GM18868 (cell line): ENCODE measurements around the gene LECT2.

Experiments used
- ATAC-seq: cut with Tn5 transposase; IDR thresholded peaks from one replicate; pipeline ENCODE4 v1.9.1; 2021; ENCODE audit warnings: mild to moderate bottlenecking, moderate library complexity; ENCODE audit not compliant: unreplicated experiment

The LECT2 gene

DNA sequence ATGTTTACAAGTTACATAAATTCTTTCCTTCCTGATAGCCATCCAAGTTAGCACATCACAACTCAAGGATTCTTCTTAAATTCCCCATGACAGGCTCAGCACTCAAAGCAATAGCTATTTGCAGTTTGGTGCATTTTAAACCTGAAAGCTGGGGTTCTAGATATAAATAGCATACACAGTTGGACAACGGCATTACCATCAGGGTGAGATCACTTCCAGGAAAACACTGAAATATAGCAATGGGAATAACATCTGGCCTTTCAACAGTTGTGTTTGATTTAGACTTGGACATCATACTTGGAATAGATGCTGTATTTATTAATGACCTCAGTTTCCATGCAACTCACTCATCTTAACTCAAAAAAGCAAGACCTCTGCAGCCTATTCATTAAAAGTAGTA is 24.7 kb upstream of the LECT2 start:
- ATAC-seq: no peak

DNA sequence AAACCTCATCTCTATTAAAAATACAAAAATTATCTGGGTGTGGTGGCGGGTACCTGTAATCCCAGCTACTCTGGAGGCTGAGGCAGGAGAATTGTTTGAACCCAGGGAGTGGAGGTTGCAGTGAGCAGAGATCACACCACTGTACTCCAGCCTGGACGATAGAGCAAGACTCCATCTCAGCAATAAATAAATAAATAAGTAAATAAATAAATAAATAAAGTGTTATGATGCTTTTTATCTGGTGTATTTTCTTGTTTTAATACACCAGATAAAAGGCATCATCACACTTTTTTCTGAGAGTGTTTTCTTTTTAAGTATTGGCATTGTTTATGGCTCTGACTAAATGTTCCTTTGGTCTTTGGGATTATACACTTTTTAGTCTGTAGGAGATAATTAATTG is 24.2 kb upstream of the LECT2 start:
- ATAC-seq: no peak

DNA sequence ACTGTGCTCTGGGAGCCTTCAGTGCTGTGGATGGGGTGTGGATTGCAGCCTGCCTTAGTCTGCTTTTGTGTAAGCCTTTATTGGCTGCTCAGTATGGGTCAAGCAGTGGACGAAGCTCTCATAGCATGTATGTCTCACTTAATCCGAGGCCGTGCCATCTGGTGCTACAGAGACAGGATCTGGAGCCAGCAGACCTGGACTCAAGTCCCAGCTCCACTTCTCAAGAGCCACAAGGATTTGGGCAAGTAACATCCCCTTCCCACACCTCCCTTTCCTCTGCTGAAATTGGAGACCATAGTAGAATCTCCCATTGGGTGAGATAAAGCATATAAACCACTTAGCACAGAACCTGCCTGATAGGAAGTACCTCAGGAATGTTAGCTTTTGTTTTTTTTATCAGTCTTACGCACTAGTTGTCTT is 23.4 kb upstream of the LECT2 start:
- ATAC-seq: no peak

DNA sequence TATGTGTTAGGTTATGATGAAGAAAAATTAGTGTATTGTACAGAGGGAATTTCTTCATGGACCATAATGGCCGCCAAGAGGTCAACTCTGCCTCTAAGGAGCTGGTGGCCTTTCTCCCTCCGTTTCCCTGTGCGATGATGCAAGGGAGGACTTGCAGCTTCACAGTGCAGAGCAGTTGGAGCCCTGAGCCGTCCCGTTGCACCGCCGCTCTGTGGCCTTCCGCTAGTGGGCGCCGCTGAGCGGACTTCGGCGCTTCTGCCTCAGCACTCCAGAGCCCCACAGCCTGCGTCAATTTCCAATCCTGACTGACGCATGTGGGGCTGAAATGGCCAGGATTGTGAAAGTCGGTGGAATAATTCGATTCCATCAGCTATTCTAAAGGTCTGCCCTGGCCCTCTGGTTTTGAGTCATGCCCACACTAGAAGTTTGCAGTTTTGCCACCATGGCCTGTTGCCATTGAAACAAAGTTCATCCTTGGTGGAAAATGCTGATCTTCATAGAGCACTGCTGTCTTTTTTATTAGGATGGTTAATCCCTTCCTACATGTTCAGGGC is 22.7 kb upstream of the LECT2 start:
- peak; percentile 91 for ATAC-seq

DNA sequence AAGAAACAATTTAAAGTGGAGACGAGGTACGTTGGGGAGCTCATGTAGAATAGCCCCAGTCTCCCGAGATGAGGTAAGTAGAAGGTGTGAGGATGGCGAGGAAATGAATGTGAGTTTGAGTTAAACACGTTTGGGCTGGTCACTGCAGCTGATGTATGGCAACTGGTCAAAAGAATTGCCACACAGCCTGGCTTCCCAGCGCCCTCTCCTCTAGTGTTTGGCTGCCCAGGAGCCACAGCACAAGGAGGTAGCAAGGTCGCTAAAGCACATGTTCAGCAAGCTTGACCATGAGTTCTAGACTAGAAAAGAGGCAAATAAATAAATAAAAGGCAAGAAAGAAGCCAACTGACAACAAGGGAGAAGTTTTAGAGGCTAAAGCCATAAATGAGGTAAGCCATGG is 21.4 kb upstream of the LECT2 start:
- no peak for ATAC-seq

DNA sequence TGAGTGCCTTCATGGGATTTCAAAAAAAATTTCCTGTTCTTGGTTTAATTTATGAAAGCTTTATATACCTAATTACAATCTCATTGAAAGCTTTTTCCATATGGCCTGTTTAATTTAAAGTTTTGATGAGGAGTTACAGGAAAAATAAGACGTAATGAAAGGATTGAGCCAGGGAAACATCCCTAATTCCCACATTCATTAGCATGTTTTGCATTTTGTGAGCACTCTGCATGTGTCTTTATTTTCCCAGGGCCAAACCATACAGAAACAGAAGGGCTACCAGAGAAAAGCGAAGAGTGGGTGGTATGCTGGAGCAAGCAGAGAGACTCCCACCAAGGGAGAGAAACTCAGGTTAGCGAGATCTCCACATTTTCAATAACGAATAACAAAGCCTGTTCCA is 20.3 kb upstream of the LECT2 start:
- ATAC-seq: no peak

DNA sequence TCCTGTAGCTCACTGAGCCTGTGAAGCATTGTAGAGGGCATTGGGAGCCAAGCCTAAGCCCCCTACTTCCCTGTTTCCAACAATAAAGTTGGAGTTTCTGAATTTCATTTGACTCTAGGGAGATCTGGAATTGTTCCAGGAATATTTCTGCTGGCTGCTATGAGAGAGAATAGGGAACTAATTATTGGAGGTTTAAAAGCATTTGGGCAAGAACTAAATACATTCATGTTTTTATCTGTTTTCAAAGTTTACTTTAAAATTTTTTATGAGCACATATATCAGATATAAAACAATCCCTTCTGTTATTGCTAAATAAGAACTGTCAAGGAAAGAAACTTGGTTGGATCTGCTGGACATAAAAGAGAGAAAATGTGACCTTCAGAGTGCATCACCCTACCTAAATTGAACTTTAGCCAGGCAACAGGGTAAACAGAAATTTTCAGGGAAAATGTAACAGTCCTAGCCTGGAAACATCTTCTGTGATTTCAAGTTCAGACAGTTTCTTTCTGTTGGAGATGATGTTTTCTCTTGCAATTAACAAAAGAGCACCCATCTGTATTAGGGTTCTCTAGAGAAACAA is 19.3 kb upstream of the LECT2 start:
- ATAC-seq: no peak

DNA sequence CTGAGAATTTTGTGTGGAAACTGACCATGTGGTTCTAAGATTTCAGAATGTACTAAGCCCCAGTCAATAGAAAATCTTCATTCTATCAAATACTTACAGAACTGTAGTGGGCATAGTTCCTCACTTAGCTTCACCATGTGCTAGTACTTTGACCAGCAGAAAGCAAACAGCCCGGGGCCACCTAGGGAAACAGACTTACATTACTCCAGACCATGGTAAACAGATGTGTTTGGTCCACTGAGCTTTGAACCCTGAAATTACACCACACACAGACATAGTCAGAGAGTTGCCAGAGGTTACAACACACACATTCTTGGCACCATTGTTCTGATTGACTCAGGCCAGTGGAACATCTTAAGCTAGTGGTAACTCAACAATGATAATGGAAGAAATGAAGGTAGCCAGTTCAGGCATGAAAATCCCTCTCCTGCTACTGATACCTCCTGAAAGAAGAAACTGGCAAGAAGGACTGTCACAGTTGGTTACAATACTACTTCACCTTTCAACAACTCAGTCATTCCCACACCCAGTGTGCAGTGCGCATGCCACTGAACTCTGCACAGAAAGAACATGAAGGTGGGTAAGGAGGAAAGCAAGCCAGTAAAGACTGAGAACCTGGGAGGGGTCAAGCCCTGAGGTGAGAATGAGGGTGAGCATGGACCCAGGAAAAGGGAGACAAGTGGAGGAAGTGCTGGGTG is 18.7 kb upstream of the LECT2 start:
- no peak for ATAC-seq

DNA sequence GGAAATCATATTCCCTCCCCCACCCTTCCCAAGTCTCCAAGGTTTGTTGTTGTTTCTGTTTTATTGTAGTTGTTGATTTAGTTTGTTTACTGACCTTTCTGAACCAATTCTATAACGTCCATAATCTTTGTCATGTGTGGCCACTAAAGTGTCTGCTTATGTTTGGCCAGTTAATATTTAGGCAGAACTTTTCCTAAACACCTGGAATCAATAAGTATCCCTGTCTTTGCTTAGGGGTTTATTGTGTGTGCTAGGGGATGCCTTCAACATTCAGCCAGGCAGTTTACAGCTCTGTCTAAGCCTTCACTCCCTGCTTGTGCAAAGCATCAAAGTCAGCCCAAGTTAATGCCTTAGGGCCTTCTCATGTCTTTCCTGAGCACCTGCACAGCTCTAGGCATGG is 16.9 kb upstream of the LECT2 start:
- ATAC-seq: no peak

DNA sequence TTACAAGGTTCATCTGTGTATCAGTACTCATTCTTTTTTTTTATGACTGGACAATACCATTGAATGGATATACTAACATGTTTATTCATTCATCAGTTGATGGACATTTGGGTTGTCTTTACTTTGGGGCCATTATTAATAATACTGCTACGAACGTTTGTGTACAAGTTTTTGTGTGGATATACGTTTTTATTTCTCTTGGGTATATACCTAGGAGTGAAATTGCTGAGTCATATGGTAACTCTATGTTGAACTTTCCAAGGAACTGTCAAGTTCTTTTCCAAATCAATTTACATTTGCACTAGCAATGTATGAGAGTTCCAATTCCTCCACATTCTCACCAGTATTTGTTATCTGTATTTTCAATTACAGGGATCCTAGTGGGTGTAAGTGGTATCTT is 12.0 kb upstream of the LECT2 start:
- no peak for ATAC-seq

DNA sequence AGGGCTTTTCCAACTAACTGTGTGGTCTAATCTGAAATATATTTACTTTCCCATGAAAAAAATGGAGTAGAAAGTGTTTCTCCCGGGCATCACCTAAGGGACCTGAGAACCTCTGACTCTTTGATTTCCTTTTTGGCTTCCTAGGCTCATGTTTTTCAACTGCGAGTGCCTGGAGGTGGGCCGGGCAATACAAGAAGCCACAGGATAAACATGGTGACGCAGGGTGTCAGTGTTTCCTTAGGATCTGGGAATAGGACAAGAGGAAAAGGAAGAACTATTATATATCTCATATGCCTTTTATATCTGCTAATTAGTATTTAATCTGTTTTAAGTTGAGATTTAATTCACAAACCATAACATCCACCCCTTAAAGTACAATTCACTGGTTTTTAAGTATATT is 11.4 kb upstream of the LECT2 start:
- no peak for ATAC-seq

DNA sequence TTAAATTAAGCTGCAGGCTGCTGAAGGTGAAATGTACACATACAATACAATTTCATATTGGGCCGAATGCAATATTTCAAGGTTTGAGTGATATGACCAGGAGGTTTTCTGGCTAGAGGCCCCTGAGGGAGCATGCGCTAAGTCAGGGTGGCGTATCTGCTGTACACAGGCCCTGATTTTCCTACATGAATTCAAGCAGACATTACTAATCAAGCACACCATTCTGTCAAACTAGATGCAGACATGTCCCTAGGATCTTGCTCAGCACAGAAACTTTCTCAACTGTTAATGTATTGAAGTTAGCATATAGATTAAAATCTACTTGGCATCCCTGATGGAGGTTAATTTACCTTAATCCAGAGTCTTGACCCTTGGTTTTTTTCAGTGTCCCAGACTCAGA is 10.7 kb upstream of the LECT2 start:
- no peak for ATAC-seq

DNA sequence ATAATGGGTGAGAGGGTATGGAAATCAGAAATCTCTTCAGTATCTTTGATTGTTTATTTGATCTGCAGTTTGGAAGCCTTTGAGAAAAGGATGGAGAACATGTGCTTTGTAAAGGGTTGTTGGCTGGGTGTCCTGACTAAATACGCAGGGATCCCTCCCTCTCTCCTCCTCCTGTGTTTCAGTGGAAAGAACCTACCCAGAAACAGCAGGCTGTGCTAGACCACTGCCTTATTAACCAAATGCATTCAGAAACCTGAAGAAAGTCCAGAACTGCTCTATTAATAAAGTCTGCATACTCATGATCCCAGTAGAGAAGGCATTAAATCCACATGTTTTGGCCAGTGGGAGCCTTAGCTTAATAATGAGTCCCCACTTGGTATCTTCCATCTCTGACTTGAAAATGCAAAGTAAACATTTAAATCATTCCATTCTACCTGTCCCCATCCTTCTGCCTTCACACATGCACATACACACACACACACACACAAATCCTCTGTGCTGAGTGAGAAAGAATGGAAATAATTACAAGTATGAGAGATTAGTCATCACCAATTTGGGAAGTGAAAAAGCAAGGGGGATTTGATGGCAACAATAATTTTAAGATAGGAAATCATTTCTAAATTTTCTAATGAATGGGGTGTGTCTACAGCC is 10.0 kb upstream of the LECT2 start:
- no peak for ATAC-seq

DNA sequence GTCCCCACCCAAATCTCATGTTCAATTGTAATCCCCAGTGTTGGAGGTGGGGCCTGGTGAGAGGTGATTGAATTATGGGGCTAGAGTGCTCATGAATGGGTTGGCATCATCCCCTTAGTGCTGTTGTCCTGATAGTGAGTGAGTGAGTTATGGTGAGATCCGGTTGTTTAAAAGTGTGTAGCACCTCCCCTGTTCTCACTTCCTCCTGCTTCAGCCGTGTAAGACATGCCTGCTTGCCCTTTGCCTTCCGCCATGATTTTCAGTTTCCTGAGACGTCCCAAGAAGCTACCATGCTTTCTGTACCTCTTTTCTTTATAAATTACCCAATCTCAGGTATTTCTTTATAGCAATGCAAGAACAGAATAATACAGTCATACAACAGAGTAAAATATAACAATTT is 742 bp upstream of the LECT2 start:
- peak; percentile 88 for ATAC-seq

DNA sequence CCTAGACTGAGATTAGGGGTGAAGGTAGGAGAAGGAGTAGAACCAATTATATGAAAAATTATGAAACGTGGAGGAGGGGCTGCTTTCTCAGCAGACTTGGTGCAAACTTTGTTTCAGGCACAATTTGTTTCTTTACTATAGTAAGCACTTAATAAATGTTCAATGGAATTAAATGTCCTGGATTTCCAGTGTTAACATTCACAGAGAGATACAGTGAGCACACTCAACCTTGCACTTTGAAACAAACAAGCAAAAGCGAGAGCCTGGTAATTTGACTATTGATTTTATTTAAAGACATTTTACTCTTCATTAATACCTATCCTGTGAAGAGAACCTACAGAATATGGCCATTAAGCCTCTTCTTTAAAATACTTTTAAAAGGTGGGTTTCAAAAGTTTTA is 933 bp downstream of the LECT2 start:
- no peak for ATAC-seq

DNA sequence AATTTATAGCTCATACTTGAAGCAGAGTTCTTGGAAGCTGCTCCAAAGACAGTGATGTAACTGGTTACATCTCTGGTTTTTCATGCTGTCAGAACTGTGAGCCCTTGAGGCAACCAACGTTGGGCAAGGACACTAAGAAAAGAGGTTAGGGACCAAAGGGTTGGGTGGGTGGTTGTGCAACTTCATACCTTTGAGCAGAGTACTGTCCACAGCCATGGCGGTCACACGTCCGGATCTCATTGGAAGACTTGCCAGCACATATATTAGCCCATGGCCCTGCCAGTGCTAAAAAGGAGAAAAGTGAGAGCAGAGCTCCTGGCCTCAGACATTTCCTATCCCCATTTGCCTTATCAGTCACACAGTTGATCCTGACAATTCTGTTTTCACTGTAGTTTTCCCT is 2.1 kb downstream of the LECT2 start:
- ATAC-seq: no peak

DNA sequence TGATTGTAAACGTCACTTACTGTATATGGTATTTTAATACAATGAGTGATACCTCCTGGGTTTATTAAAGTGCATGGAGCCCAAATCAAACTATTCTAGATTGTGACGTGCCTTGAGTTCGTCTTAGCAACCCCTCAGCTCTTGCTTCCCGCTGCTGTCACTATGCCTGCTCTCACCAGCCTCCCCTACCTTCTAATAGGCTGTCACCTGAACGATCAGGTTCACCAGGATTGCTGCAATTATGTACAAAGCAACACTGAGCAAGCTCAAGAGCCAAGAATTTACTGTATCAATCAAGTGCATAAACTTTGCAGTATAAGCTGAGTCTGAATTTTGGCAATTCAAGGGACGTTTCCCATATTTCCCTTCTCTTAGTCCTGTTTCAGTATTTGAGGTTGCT is 3.0 kb downstream of the LECT2 start:
- no peak for ATAC-seq

DNA sequence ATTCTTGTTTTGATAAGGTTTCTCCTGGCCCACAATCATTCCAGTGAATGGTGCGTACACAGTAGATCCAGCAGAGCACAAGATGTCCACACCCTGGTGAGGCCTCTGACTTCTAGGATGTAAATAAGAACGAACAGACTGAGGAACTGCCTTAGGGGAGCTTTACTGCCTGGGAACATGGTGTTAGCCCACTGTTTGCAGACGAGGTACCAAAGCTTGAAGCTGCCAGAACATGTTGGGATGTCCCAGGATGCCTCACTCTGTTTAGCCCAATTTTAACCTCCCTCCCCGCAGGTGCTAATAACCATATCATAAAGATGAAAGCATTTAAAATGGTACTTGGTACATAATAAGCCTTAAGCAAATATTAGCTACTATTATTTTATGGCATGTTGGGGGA is 3.5 kb downstream of the LECT2 start:
- ATAC-seq: no peak

DNA sequence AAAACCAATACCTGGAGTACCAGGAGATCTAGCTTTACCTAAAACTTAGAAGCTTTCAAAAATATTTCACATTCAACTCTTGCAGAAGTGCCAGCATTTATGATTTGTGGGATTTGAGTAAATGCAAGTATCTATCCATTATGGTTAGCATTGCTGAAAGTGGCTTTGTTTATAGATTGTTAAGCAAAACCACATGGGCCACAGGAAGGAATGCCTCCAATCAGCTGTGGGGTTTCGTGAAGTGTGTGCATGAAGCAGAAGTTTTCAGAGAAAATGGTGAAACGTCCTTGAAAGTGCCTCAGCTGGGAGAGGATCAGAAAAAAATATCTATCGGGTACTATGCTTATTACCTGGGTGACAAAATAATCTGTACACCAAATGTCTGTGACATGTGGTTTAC is 4.2 kb downstream of the LECT2 start:
- ATAC-seq: no peak

DNA sequence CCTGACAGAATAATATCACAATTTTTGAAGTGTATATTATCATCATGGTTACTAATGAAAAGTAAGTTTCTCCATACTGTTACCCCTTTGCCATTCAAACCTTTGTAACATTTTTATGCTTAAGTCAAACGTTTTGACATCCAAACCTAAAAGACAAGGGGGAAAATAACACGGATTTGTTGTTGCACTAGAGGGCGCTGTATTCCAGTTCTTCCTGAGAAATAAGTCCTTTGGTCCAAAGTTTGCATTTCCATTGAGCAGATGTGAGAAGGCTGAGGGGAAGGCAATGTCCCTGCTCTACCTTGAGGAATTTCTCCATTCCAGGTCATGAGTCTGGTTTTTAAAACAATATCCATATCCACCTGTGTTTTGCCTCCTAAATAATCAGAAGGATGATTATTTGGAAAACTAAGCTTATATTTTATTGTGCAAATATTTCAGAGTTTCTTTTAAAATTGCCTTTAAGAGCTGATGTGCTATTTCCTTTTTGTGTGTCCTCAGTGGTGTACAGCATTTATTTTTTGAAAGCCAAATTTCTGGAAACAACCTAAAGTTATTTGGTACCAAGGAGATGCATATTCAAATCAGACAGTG is 9.7 kb downstream of the LECT2 start:
- no peak for ATAC-seq

DNA sequence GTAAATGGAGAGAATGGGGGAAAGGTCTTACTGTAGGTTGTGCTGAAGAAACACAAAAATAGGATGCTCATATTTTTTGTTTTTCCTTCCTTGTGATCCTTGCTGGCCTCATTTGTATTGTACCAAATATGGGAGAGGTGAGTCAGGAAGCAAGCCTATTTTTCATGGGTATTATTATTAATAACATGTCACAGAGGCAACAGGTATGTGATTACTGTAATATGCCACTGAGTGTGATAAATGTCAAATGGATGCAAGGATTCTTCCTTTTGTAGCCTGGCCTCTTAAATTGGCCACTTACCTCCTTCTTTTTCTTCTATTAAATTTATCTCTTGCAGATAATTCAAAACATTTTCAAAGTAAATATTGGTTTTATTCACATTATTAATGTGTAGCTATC is 10.2 kb downstream of the LECT2 start:
- no peak for ATAC-seq

DNA sequence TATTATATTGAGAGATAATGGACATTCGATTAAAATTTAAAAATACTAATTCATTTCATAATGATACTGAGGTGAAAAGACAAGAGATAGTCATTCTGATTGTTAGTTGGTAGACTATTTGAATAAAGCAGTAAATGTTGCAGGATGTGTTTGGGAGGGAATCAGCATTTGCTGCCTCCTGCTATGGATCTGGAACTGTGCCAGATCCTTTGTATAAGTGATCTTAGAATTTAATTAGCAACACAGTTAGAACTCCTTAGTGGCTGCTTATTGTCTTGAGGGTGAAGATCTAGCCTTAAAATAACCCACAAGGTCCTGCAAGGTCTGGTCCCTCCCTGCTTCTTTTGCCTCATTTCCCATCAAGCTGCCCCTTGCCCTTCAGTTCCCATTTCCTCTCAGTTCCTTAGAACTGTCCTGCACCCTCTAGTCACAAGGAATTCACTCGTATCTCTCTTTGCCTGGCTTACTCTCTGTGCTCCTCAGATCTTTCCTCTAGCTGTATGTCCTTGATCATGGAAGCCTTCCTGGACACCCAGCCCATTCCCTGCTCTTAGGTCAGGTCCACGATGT is 12.5 kb downstream of the LECT2 start:
- no peak for ATAC-seq
